ENCODE results near the gene HSBP1. TPM values are rescaled to one million over a fixed set of nuclear protein-coding genes. Genes with fewer than 3 reads are reported as not detected.

The HSBP1 gene
- total RNA-seq, 1 experiment from 2014 or later, result 230 TPM

DNA sequence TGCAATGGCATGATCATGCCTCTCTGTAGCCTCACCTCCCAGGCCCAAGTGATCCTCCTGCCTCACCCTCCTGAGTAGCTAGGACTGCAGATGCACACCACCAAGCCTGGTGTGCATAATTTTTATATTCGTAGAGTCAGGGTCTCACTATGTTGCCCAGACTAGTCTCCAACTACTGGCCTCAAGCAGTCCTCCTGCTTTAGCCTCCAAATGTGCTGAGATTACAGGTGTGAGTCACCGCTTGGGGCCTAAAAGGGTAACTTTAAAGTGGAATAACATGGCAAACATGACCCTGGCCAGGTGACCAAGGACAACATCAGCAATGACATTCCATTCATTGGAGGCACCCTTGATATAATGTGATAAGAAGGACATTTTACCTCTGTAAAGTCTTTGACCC lies 26.1 kb downstream of the HSBP1 start:
- no peak overlapping the region for H3K27ac ChIP-seq (ENCODE audit: insufficient read length, low read depth, low read length)
- H2BK15ac ChIP-seq (ENCODE audit: low read depth, low read length), result no peak overlapping the region
- no CpG with 5 or more reads among the region's 2 CpGs for WGBS (ENCODE audit: extremely low coverage, insufficient read length, low lambda C conversion rate)
- H2BK12ac ChIP-seq (ENCODE audit: insufficient read length, low read depth, low read length), result no peak overlapping the region
- Mint-ChIP-seq H3K27ac (peak overlapping the region in 1 of 3 experiments; percentile 31; a peak in 1 of 7 replicates), H3K9me3 (peaks cover 13 to 19% of the 10 kb centered on the region in 2 experiments), H3K27me3 (ENCODE audit: low read depth) (no peaks in the 10 kb centered on the region), H3K36me3 (ENCODE audit: insufficient read depth in 1 of 3, low read depth in 3 of 3) (peaks cover 8 to 11% (median 10%) of the 10 kb centered on the region in 3 experiments), H3K4me3 (no peak overlapping the region), H3K4me1 (peaks cover 62 to 66% of the 10 kb centered on the region in 2 experiments)
- no peaks in the 10 kb centered on the region for H3K27me3 ChIP-seq (ENCODE audit: insufficient read depth, low read length)
- no peak overlapping the region for H3K4me2 ChIP-seq (ENCODE audit: insufficient read depth, insufficient read length, low read length)
- H3K4ac ChIP-seq (ENCODE audit: low read depth, low read length), result no peak overlapping the region
- no peak overlapping the region for H3T11ph ChIP-seq (ENCODE audit: low read length)
- no peak overlapping the region for H2AK5ac ChIP-seq (ENCODE audit: insufficient read length, low read length)
- no peak overlapping the region for H3K23ac ChIP-seq (ENCODE audit: insufficient read length, low read depth, low read length)
- no peaks in the 10 kb centered on the region for H3K79me1 ChIP-seq (ENCODE audit: insufficient read depth, low read depth, low read length, poor library complexity, severe bottlenecking)
- H3K14ac ChIP-seq (ENCODE audit: insufficient read depth, low read length), result no peak overlapping the region
- H3K56ac ChIP-seq (ENCODE audit: insufficient read length, low read depth, low read length), result no peak overlapping the region
- H3K23me2 ChIP-seq (ENCODE audit: insufficient read length, low read depth, low read length, poor library complexity, severe bottlenecking), result no peaks in the 10 kb centered on the region
- no peak overlapping the region for H4K91ac ChIP-seq (ENCODE audit: insufficient read length, low read depth, low read length)
- no peak overlapping the region for H2BK20ac ChIP-seq (ENCODE audit: low read depth, low read length, poor library complexity, severe bottlenecking)
- DNase-seq, result no peak
- H2BK120ac ChIP-seq (ENCODE audit: low read depth, low read length, poor library complexity, severe bottlenecking), result no peak overlapping the region
- no peak overlapping the region for H2BK5ac ChIP-seq (ENCODE audit: insufficient read length, low read length)
- H4K20me1 ChIP-seq (ENCODE audit: control insufficient read depth, insufficient read depth, insufficient read length), result no peaks in the 10 kb centered on the region
- H3K79me2 ChIP-seq (ENCODE audit: insufficient read depth, low read length), result no peaks in the 10 kb centered on the region
- no peak overlapping the region for H3K18ac ChIP-seq (ENCODE audit: insufficient read length, low read depth, low read length)
- TF ChIP-seq, protein P1, sequence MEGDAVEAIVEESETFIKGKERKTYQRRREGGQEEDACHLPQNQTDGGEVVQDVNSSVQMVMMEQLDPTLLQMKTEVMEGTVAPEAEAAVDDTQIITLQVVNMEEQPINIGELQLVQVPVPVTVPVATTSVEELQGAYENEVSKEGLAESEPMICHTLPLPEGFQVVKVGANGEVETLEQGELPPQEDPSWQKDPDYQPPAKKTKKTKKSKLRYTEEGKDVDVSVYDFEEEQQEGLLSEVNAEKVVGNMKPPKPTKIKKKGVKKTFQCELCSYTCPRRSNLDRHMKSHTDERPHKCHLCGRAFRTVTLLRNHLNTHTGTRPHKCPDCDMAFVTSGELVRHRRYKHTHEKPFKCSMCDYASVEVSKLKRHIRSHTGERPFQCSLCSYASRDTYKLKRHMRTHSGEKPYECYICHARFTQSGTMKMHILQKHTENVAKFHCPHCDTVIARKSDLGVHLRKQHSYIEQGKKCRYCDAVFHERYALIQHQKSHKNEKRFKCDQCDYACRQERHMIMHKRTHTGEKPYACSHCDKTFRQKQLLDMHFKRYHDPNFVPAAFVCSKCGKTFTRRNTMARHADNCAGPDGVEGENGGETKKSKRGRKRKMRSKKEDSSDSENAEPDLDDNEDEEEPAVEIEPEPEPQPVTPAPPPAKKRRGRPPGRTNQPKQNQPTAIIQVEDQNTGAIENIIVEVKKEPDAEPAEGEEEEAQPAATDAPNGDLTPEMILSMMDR (conservative IDR thresholded peaks at IDR 0.05), result no peak
- no peak overlapping the region for H4K5ac ChIP-seq (ENCODE audit: insufficient read length, low read depth, low read length)
- H3K9me3 ChIP-seq (ENCODE audit: control insufficient read depth, low read depth, low read length), result peaks cover 10% of the 10 kb centered on the region
- H3K9ac ChIP-seq (ENCODE audit: extremely low read depth, insufficient read length, low read length), result no peak overlapping the region
- H4K8ac ChIP-seq (replicated peaks; ENCODE audit: insufficient read length, low read depth, low read length), result no peak overlapping the region
- peaks cover 5% of the 10 kb centered on the region for H3K4me1 ChIP-seq (ENCODE audit: insufficient read depth, low read length)
- no peak overlapping the region for H2AFZ ChIP-seq (ENCODE audit: low read length)
